ENCODE data around the gene MGMT. TPM values are rescaled to one million over a fixed set of nuclear protein-coding genes. Genes with fewer than 3 reads are reported as not detected.

MGMT gene
- total RNA-seq, 6 experiments from 2014 or later, result 36.5 to 53.4 (median 42.3) TPM

DNA sequence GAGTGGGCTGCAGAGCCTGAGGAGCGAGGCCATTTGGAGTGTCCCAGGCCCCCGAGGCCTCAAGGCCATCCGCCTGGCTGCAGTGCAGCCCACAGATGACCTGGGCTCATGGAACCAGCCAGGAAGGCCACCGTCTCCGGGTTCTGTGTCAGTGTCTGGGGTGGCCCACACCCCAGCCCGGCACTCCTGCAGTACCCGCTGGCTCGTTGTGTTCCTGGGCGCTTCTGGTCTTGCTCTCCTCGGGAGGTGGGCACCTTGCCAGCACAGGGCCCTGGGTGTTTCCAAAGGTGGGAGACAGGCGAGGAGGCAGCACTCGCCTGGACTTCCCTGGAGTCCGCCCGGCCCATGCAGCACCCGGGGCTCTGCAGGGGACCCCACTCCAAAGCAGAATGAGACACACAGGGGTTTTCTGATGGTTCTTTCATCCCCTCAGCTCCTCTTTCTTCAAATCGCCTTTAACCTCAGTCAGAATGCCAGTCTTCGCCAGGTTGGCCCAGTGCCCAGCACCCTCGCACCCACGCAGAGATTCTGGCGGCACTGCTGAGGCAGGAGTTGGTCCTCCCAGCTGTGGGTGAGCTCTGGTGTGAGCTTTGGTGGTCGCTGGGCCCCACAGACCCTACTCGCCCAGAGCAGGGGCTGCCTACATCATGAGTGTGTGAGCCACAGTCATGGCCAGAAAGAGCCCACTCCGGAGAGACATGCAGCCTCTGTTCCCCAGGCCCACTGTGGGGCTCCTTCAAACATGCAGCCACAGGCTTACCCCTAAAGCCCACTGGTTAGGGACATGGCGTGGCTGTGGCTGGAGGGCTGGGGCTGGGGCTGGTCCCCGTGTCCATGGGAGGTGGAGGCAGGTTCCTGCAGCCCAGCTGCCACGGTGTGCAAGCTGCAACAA is 341.3 kb downstream of the MGMT start:
- H3K27ac ChIP-seq, result no peak overlapping the region
- H3K4me3 ChIP-seq, result no peak overlapping the region
- intact Hi-C loops (cut with DNase I), result no loop called here
- no peak for ATAC-seq
- H3K4me1 ChIP-seq, result peaks cover 0 to 11% (median 0%) of the 10 kb centered on the region in 4 donors
- no peaks in the 10 kb centered on the region for H3K27me3 ChIP-seq
- H3K9me3 ChIP-seq, result peaks cover 0 to 8% (median 2%) of the 10 kb centered on the region in 4 donors
- no peak for TF ChIP-seq POLR2A (IDR thresholded peaks at IDR 0.05)
- TF ChIP-seq, protein P1, sequence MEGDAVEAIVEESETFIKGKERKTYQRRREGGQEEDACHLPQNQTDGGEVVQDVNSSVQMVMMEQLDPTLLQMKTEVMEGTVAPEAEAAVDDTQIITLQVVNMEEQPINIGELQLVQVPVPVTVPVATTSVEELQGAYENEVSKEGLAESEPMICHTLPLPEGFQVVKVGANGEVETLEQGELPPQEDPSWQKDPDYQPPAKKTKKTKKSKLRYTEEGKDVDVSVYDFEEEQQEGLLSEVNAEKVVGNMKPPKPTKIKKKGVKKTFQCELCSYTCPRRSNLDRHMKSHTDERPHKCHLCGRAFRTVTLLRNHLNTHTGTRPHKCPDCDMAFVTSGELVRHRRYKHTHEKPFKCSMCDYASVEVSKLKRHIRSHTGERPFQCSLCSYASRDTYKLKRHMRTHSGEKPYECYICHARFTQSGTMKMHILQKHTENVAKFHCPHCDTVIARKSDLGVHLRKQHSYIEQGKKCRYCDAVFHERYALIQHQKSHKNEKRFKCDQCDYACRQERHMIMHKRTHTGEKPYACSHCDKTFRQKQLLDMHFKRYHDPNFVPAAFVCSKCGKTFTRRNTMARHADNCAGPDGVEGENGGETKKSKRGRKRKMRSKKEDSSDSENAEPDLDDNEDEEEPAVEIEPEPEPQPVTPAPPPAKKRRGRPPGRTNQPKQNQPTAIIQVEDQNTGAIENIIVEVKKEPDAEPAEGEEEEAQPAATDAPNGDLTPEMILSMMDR (IDR thresholded peaks at IDR 0.05), result no peak
- DNase-seq, result no peak
- WGBS (ENCODE audit: insufficient coverage, low coverage, low lambda C conversion rate, missing lambda C conversion rate), result 62% methylated on average over 8 of the region's 26 CpGs
- no peaks in the 10 kb centered on the region for H3K36me3 ChIP-seq

DNA sequence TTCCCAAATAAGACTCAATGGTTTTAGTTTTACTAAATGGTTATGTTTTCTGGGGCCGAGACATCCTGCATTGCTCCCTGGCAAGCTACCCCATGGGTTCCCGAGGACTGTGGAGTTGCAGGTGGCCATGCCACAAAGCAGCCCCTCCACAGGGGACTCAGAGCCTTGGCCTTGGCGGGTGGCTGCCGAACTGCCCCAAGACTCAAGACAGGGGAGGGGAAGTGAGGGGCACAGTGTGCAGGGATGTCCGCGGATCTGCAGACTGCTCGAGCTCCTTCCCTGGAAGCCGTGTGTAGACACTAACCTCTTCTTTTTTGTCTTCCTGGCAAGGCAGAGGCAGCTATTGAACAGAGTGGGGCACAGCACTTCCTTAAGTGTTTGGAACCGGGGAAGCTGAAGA is 342.4 kb downstream of the MGMT start:
- intact Hi-C loops (cut with DNase I), result no loop called here
- H3K27ac ChIP-seq, result no peak overlapping the region
- H3K4me1 ChIP-seq, result peaks cover 0 to 11% (median 0%) of the 10 kb centered on the region in 4 donors
- TF ChIP-seq, protein P1 (IDR thresholded peaks at IDR 0.05), result no peak
- no peaks in the 10 kb centered on the region for H3K9me3 ChIP-seq
- WGBS (ENCODE audit: insufficient coverage, low coverage, low lambda C conversion rate, missing lambda C conversion rate), result 96% methylated on average over 4 of the region's 9 CpGs
- H3K4me3 ChIP-seq, result no peak overlapping the region
- ATAC-seq, result no peak
- DNase-seq, result no peak
- H3K27me3 ChIP-seq, result no peaks in the 10 kb centered on the region
- no peaks in the 10 kb centered on the region for H3K36me3 ChIP-seq

DNA sequence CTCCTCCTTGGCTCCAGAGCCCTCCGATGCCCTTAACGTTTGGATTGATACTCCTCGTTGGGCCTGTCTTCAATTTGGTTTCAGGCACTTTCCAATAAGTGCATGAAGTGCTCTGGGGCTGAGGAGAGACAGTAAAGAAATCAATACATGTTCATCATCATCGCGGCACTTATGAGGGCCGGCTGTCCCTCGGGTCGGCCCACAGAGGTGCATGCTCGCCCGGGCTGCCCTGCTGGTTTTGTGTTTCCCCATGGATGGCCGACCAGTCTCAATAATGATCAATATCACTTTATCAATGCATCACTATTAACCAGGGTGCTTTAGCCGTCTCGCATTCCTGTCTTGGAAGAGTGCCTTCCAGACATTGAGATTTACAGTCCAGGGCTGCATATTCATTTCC is 342.8 kb downstream of the MGMT start:
- Histone ChIP-seq H3K4me1 (peaks cover 0 to 15% (median 0%) of the 10 kb centered on the region in 4 donors), H3K9me3 (no peaks in the 10 kb centered on the region), H3K36me3 (no peaks in the 10 kb centered on the region), H3K27me3 (no peaks in the 10 kb centered on the region), H3K27ac (no peak overlapping the region), H3K4me3 (no peak overlapping the region)
- TF ChIP-seq, protein P1 (IDR thresholded peaks at IDR 0.05), result no peak
- TF ChIP-seq POLR2A (IDR thresholded peaks at IDR 0.05), result no peak
- DNase-seq (no peak), ATAC-seq (no peak)
- intact Hi-C loops (cut with DNase I), result no loop called here
- WGBS (ENCODE audit: insufficient coverage, low coverage, low lambda C conversion rate, missing lambda C conversion rate), result 90% methylated on average over 13 of the region's 13 CpGs

DNA sequence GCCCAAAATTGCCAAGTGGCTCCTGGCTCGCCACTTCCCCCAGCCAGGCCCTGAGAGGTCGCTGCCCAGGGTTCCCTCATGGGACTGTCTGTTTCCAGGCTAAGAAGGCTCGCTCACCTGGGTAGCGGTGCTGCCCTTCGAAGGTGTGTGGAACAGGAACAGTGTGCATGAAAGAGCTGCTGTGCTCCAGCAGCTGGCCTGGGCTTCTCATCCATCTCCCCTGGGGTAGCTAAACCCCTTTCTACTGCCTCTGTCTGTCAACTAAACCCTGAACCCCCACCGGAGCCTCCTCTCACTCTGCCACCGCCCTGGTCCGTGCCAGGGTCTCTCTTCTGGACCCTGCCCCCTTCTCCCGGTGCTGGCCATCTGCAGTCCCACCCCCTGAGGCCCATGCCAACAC is 344.2 kb downstream of the MGMT start:
- peaks cover 0 to 20% (median 0%) of the 10 kb centered on the region in 4 donors for H3K4me1 ChIP-seq
- no peaks in the 10 kb centered on the region for H3K9me3 ChIP-seq
- no peaks in the 10 kb centered on the region for H3K36me3 ChIP-seq
- 87% methylated on average over 4 of the region's 9 CpGs for WGBS (ENCODE audit: insufficient coverage, low coverage, low lambda C conversion rate, missing lambda C conversion rate)
- no peaks in the 10 kb centered on the region for H3K27me3 ChIP-seq
- TF ChIP-seq POLR2A (IDR thresholded peaks at IDR 0.05), result no peak
- TF ChIP-seq, protein P1 (IDR thresholded peaks at IDR 0.05), result no peak
- intact Hi-C loops (cut with DNase I), result no loop called here
- DNase-seq (no peak), ATAC-seq (no peak)
- H3K4me3 ChIP-seq, result no peak overlapping the region
- no peak overlapping the region for H3K27ac ChIP-seq
